Left ventricle myocardium superior (tissue), 1 donor: ENCODE results near the gene TLX3. TPM values are rescaled to one million over a fixed set of nuclear protein-coding genes. Genes with fewer than 3 reads are reported as not detected.
"Not testable (repeated sequence)": the region's sequence is repeated elsewhere in the genome, so short reads cannot be mapped to it uniquely, and the experiment has no call there.

ENCODE experiments used
- ATAC-seq: fragments of 200-7000 bp; cut with Tn5 transposase; one replicate; pipeline ENCODE4 v1.9.1; 2020; ENCODE audit warnings: mild to moderate bottlenecking, moderate library complexity
- DNase-seq: peaks from one replicate; pipeline ENCODE4 v3.0.0-alpha.2; 2020
- intact Hi-C: fragments of 100-400 bp; cut with micrococcal nuclease; formaldehyde crosslinking; loops from one replicate; pipeline ENCODE4 v1.11.0; 2022
- long read RNA-seq: library from polyadenylated mRNA; unstranded; transcript quantifications from one replicate; pipeline ENCODE4 v2.0.0, GENCODE V29; 2021
- total RNA-seq: library from RNA; stranded (reverse); fragmentation: NEBNext Ultra II Directional; extraction: Animal tissue kit (Norgen Biotek cat#: 25700); gene quantifications from one replicate; pipeline ENCODE4 v1.2.1, GENCODE V29; 2021
- donor health status: DM: no; HTN: yes; CAD: no; lungs with severe emphysema.

Gene TLX3
- not detected for total RNA-seq
- long read RNA-seq = 0 reads

DNA sequence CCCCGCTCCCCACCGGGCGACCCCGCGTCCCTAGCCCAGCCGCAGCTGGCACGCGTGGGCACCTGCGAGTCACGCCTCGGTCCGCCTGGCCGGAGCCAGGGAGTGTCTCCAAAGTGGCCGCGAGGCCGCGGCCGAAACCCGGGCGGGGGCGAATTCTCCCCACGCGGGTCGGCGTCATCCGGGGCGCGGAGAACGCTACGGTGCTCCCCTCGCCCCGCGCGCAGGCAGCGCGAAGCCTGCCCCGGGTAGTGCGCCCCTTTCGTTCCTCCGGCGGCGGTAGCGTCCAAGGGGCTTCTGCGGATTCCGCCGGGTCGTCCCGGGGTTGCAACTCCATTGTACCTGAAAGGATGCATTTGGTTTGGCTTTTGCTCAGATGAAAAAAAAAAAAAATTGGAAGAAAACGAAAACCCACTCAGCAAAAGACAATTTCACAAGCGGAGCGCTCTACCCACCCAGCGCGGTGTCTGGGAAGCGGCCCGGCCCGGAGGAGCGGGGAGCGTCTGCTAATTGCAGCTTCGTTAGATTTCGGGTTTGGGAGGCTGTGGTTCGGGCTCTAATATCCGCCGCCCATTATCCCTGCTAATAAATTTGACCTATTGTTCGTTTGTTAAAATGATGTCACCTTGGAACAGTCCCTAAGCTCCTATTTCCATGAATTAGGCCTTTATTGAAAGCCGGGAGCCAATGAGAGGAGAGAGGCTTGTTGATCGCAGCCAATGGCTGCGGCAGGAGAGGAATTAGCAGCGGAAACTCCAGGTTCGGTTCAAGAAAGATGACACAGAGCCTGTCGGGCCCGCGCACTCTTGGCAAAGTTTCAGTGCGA is at the start of gene TLX3:
Gene TLX3 (plus strand): TSS at position 796 of the 823 bp plus-strand sequence. CDS start 118 bp downstream, outside the sequence.
- ATAC-seq (no peak), DNase-seq (no peak)
- intact Hi-C loops = no loop called here

DNA sequence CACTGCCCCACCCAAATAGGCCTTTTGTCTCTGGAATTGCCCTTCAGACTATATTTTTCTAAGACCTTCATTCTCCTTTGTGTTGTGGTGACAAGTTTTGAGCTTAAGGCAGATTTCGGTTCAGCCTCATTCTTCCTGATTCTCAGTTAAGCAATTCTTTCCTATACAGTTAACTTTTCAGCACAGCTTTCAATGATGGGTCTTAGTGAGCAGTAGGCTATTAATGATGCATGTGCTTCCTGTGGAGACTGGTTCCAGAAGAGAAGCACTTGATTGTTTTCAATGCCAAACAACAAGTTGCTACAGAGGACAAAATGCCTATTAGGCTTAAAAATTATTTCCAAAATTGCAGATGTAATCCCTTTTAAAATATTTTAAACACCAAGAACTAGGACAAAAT is 47.7 kb upstream of the TLX3 start:
- no peak for ATAC-seq
- intact Hi-C loops = no loop called here

DNA sequence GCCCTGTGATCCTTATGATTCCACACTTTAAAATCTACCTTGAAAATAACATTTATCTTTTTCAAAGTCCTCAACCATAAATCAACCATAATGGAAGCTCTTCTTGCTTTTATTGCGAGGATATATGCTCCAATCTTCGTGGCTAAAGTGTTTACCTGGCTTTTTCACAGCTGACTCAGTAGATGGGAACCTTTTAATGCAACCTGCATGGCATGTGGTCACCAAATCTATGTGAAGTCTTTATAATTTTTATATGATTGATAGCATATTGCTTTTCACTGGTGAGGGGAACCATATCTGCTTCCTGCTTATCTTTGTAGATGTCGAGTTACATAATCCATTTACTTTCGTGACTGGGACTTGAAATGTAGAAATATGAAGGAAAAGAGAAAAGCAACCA is 47.1 kb upstream of the TLX3 start:
- intact Hi-C loops = no loop called here
- no peak for DNase-seq
- no peak for ATAC-seq

More for the DNA sequence above, 47.7 kb upstream of the TLX3 start:
- DNase-seq = no peak

DNA sequence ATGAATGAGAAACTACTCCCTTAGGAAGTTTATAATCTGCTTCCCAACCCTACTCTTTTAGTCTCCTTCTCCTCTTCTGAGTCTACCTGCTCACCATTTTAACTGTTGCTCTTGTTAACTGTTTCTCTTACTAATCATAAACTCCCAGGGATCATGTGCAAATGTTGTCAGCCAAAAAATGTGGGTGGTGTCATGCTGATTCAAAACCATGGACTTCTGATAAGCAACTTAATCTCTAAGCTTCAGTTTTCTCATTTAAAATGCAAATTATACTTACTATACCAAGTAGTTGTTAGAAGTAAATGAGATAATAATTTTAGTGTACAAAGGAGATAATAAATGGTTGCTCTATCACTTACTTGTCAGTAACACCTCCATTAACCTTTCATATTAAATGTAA is 45.9 kb upstream of the TLX3 start:
- no peak for ATAC-seq
- intact Hi-C loops = no loop called here
- DNase-seq = no peak

DNA sequence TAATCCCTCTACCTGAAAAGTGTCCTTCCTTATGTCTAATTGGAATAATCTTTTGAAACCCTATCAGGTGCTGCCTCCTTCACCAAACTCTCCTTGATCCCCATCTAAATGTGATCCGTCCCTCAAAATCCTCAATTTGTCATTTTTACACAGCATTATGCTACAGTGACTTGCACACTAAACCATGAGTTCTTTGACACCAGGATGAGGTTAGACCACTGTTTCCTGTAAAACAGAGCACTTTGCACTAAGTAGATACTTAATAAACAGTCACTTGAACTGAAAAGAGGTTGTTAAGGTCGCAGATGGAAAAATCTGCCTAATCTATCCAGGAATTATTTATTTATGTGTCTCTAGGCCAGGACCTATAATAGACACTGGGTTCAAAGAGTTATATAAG is 44.2 kb upstream of the TLX3 start:
- intact Hi-C loops = no loop called here

GRCh38 chr5:171268700-171269620 is 40.1 kb upstream of the TLX3 start:
- intact Hi-C loops = no loop called here
- ATAC-seq (no peak), DNase-seq (no peak)

More for the DNA sequence above, 44.2 kb upstream of the TLX3 start:
- ATAC-seq = no peak
- no peak for DNase-seq

- no peak for DNase-seq
- no peak for ATAC-seq
- intact Hi-C loops = no loop called here
Measured at GRCh38 chr5:171269717-171270116, 39.3 kb upstream of the TLX3 start.

- intact Hi-C loops = no loop called here
- DNase-seq (no peak), ATAC-seq (no peak)
Measured at GRCh38 chr5:171270136-171270535, 38.9 kb upstream of the TLX3 start.

- no peak for DNase-seq
- intact Hi-C loops = no loop called here
- ATAC-seq = no peak
Measured at GRCh38 chr5:171271798-171272197, 37.2 kb upstream of the TLX3 start.

DNA sequence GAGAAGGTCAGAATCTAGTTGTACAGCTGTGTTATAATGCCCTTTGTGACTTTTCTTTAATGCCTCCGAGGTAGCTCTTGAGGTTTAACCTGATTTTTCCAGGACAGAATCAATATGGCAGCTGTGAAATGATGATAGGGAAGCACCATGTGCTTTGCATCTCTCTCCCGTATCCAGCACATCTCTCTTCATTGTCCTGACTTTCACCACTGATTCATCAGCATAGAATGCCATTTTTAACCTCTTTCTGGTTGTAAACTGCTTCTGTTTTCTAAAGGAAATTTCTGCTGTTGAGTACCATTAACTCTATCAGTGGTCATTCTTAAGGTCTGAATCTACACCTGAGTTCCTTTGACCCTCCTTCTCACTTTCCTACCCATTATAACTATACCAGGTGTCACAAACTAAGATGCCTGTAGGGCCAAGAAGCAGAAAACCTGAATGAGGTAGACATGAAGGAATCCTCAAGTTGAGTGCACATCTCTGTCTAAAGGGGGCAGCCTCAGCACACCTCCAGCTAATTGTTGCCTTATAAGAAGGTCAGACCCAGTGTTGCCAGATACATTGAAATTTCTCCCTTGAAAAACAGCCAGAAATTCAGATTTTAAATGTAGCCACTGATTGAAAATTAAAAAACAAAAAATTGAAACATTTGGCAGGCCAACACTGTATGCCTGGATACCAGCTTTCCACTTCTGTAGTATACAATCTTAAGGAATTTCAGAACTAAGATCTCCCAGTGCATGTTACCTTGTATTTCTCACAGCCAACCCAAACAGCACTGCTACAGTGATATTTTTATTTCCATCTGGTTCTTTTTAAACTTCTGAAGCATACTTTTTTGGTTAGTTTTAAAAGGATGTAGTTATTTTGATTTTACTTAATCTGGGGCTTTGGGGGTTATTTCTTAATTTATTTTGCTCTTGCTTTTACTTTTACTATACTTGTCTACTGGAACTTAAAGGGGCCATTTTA is 35.8 kb upstream of the TLX3 start:
- no peak for DNase-seq
- ATAC-seq = no peak
- intact Hi-C loops = no loop called here

- DNase-seq = no peak
- intact Hi-C loops = no loop called here
- no peak for ATAC-seq
Measured at GRCh38 chr5:171275841-171276544, 33.1 kb upstream of the TLX3 start.

GRCh38 chr5:171283753-171284152 is 25.3 kb upstream of the TLX3 start:
- ATAC-seq = no peak
- intact Hi-C loops = no loop called here
- no peak for DNase-seq

DNA sequence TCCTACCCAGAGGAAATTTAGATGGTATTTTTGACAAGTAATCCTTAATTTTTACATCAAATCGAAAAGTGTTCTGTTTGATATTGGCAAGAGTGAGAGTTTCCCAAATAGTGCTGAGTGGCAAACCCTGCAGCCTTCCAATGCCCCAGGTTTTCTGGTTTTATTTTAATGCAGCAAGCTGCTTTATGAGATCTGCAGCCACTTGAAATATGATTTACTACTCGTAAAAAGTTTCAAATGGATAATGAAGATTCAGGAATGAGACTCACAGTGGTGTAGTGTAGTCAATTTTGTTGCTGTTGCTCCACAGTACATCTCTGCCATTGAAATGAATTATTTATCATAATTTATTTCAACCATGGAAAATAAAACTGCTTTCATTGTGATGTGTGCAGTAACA is 23.6 kb upstream of the TLX3 start:
- ATAC-seq = no peak
- intact Hi-C loops = no loop called here
- DNase-seq = no peak

DNA sequence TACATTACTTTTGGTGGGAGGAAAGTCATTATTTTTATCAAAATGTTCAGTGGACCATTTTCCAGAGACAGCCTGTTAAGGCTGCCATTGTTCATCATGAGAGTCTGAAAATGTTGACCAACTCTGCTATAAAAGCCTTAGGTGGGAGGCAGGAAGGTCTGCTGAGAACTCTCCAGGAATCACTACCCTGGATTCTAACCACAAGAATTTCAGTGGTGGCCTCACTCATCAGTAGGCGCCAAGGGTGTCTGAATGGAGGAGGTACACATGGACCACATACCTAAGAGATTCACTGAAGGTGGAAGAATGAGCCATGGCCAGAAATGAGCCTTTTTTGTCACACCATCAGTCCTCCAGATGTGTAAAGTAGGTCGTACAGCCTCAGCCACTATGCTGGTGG is 21.0 kb upstream of the TLX3 start:
- no peak for DNase-seq
- intact Hi-C loops = no loop called here
- ATAC-seq = no peak

DNA sequence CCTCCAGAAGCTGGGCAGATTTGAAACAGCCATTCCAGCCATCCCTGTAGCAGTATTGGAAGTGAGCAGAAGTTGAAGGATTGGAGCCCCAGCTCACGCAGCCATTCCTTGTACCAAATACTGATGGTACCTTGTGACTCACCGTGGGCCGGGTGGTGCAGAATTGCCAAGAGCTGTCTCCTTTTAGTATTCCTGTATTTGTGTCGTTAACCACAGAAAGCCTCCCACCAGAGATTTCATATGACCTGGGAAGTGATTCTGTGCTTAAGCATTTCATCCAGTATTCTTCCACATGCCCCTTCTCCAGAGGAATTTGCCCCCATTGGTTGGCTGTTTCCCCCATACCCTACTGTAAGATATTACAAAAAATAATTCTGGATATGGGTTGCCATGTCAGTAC is 17.7 kb upstream of the TLX3 start:
- DNase-seq (no peak), ATAC-seq (no peak)
- intact Hi-C loops = no loop called here

DNA sequence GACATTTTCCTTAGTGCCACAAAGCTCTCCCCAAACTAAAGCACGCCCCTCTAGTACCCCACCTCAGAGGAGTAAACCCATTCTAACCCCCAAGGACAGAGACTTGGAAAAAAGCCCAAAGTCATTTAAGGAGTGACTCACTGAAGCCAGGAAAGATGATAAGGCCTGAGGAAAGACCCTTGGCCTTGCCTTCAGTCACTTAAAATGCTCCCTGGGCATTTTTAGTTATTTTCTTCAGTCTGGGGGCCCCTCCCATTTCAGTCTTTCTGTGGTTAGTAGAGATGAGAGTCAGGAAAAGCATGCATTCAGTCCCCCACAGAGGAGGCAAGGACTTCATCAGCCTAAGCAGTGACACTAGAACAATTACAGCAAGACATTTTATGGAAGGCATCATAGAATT is 13.7 kb upstream of the TLX3 start:
- intact Hi-C loops = no loop called here
- ATAC-seq (no peak), DNase-seq (no peak)

DNA sequence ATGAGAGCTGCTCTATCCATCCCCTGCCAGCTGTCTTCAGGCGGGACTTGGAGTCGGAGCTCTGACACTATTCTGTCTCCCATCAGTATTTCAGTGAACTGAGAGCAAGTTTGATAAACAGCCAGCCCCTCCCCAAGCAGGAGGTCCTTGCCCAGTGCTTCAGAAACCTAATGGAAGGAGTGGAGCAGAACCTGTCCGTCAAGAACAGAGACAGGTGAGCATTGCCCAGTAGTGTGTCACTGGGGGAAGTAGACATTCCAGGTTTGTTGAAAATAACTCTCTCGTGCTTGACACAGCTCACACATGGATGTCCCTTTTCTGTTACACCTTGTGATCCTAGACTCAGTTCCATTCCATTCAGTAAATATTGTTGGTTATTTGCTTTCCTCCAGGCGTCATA is 13.2 kb upstream of the TLX3 start:
- ATAC-seq (no peak), DNase-seq (no peak)
- intact Hi-C loops = no loop called here

- DNase-seq, intact Hi-C loops, ATAC-seq: not testable (repeated sequence)
Measured at GRCh38 chr5:171297941-171298340, 11.1 kb upstream of the TLX3 start.

DNA sequence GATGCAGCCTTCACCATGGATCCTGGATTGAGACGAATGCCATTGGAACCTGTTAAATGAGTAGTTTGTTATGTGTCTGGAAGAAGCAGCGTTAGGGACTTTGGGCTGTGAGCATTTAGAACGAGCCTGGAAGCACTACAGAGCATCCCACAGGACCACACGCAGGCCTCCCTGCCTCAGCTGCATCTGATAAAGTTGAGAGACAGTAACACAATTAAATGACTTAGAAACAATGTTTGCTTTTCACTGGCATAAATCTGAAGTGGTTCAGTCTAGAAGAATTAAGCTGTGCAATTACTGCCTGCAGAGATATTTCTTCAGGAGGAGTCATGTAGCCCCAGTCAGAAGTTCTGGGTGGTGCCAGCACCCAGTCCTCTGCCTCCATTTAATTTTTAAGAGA is 9.8 kb upstream of the TLX3 start:
- intact Hi-C loops = no loop called here
- no peak for ATAC-seq
- no peak for DNase-seq
